Neural progenitor cell (in vitro differentiated cells): Measurements from ENCODE around the gene SLC39A7.

Experiments
- EZH2 ChIP-seq: fragments of 200-600 bp; sonication (generic); IDR thresholded peaks from 2 replicates; pipeline ENCODE4 v1.6.1; 2017; ENCODE audit warnings: antibody characterized with exemption, mild to moderate bottlenecking, moderate library complexity
- EZH2phosphoT487 ChIP-seq: fragments of 200-600 bp; sonication (generic); IDR thresholded peaks from 2 replicates; pipeline ENCODE4 v1.6.1; 2017; ENCODE audit warnings: antibody characterized with exemption
- TF ChIP-seq, protein P1 (sequence below): fragments of 200-600 bp; sonication (generic); IDR thresholded peaks from 2 replicates; pipeline ENCODE4 v1.5.1; 2017; ENCODE audit warnings: antibody characterized with exemption, mild to moderate bottlenecking

DNA sequence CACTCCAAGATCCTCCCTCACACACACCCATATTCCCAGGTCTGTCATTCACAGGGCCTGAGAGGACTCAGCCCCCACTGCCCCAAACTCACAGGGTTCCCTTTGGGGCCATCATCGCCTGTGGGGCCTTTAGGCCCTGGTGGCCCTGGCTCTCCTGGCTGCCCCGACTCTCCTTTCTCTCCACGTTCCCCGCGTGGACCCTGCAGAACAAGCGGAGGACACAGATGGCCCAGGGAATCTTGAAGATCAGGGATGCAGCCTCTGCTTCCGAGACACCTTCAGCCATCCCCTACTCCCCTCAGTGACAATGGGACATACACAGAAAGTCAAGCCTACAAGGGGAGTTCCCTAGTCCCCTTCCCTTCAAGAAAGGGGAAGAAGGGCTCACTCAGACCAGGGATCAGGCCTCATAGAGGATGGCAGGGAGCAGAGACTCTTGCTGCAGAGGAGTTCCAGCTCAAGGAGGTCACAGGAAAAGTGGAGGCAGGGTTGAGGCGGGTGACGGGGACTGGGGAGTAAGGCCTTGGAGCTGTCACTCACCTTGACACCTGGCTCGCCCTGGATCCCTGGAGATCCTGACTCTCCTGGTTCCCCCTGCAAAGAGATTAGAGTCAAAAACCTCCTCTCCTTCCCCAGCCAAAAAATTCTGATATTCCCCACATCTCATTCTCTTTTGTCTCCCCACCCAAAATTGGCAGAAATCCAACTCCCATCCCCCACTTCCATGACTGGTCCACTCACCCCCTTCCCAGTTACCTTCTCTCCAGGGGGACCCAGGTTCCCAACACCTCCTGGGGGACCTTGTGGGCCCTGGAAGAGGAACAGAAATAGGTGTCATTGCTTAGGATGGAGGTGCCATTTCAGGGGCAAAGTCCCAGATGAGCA is 31.1 kb upstream of the SLC39A7 start:
- no peak for TF ChIP-seq EZH2
- TF ChIP-seq, protein P1, sequence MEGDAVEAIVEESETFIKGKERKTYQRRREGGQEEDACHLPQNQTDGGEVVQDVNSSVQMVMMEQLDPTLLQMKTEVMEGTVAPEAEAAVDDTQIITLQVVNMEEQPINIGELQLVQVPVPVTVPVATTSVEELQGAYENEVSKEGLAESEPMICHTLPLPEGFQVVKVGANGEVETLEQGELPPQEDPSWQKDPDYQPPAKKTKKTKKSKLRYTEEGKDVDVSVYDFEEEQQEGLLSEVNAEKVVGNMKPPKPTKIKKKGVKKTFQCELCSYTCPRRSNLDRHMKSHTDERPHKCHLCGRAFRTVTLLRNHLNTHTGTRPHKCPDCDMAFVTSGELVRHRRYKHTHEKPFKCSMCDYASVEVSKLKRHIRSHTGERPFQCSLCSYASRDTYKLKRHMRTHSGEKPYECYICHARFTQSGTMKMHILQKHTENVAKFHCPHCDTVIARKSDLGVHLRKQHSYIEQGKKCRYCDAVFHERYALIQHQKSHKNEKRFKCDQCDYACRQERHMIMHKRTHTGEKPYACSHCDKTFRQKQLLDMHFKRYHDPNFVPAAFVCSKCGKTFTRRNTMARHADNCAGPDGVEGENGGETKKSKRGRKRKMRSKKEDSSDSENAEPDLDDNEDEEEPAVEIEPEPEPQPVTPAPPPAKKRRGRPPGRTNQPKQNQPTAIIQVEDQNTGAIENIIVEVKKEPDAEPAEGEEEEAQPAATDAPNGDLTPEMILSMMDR = no peak
- TF ChIP-seq EZH2phosphoT487 = no peak
